Lung (tissue), 12 donors: Measurements from ENCODE around the gene SLC6A18. TPM values are rescaled to one million over a fixed set of nuclear protein-coding genes. Genes with fewer than 3 reads are reported as not detected.

Experiments used
- ATAC-seq: fragments of 200-7000 bp; cut with Tn5 transposase; one replicate; pipeline ENCODE4 v1.9.1; 2020; ENCODE audit warnings: moderate number of reproducible peaks; ENCODE audit not compliant: insufficient read depth, low FRiP score
- DNase-seq, 3 donors: peaks; one replicate each; pipeline ENCODE4 v3.0.0-alpha.2; 2013 to 2017
- H3K27ac ChIP-seq, 2 donors: one replicate each; pipeline ENCODE4 v1.5.1; 2013; ENCODE audit warnings: mild to moderate bottlenecking in 2 of 2, moderate library complexity in 2 of 2, control low read depth in 1 of 2, inconsistent platforms in 1 of 2, low read depth in 1 of 2, low read length in 1 of 2
- H3K27me3 ChIP-seq, 3 donors: one replicate each; pipeline ENCODE4 v1.5.1; 2013; ENCODE audit warnings: low read length in 2 of 3; ENCODE audit not compliant: control insufficient read depth in 3 of 3, insufficient read depth in 3 of 3
- H3K36me3 ChIP-seq, 4 donors: one replicate each; pipeline ENCODE4 v1.5.1; 2013; ENCODE audit warnings: low read length in 4 of 4, mild to moderate bottlenecking in 1 of 4, moderate library complexity in 1 of 4; ENCODE audit not compliant: control insufficient read depth in 4 of 4, insufficient read depth in 4 of 4
- H3K4me1 ChIP-seq, 5 donors: one replicate each; pipeline ENCODE4 v1.5.1; 2013; ENCODE audit warnings: low read length in 5 of 5, mild to moderate bottlenecking in 2 of 5, moderate library complexity in 1 of 5; ENCODE audit not compliant: control insufficient read depth in 5 of 5, insufficient read depth in 5 of 5
- H3K4me3 ChIP-seq: one replicate; pipeline ENCODE4 v1.5.1; 2013; ENCODE audit warnings: mild to moderate bottlenecking, control low read depth, moderate library complexity
- H3K9ac ChIP-seq, 2 donors: one replicate each; pipeline ENCODE4 v1.5.1; 2013; ENCODE audit warnings: low read length in 2 of 2, control low read depth in 1 of 2; ENCODE audit not compliant: insufficient read depth in 1 of 2
- H3K9me3 ChIP-seq, 4 donors: one replicate each; pipeline ENCODE4 v1.5.1; 2013; ENCODE audit warnings: low read length in 3 of 4, mild to moderate bottlenecking in 1 of 4, moderate library complexity in 1 of 4; ENCODE audit not compliant: control insufficient read depth in 4 of 4, insufficient read depth in 3 of 4
- WGBS, 2 donors: extraction: QIAGEN DNeasy Blood & Tissue Kit; methylation state at CpG; one replicate each; pipeline ENCODE4 v1.1.7; 2013; 5-methylcytosine and 5-hydroxymethylcytosine counted together
- polyA plus RNA-seq, 2 donors: library from polyadenylated mRNA; stranded (reverse); fragments of 200-250 nt; gene quantifications; one replicate each; pipeline ENCODE4 v1.2.1, GENCODE V29; 2013
- total RNA-seq, 2 donors: library from RNA; depleted of rRNA in 1 of 2; stranded (reverse); fragments of >200 nt in 1 of 2; gene quantifications; one replicate each; pipeline ENCODE4 v1.2.1, GENCODE V29; 2014 to 2021
- TF ChIP-seq, protein P1 (sequence below): IDR thresholded peaks from 2 replicates; pipeline ENCODE4 v1.5.1; 2012; ENCODE audit warnings: mild to moderate bottlenecking; ENCODE audit errors: control extremely low read depth, extremely low read depth
- donor health status: control.
- donor health status: control.
- donor health status: Bipolar disorder and iron deficiency.
- donor health status: healthy.
- donor health status: DM: yes; HTN: yes; CAD: no.

The SLC6A18 gene
- total and polyA plus RNA-seq, 4 donors = not detected

DNA sequence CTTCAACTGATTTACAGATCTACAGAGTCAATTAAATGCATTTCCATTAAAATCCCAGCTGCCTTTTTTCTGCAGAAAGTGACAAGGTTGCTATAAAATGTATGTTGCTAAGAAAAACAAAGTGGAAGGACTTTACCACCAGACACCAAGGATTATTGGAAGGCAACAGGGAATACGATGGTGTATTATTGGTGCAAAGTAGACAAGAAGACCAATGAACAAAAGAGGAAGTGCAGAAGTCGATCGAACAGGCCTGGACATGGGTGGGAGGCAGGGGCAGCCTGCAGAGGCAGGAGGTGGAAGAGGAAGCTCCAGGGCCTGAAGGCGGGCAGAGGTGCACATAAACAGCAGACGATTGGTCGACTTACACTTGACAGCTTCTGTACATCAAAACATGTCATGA lies 34.3 kb upstream of the SLC6A18 start:
- no peaks in the 10 kb centered on the region for H3K36me3 ChIP-seq
- no peak overlapping the region for H3K4me3 ChIP-seq
- H3K27ac ChIP-seq = no peak overlapping the region
- ATAC-seq = no peak
- no peak for DNase-seq
- TF ChIP-seq, protein P1, sequence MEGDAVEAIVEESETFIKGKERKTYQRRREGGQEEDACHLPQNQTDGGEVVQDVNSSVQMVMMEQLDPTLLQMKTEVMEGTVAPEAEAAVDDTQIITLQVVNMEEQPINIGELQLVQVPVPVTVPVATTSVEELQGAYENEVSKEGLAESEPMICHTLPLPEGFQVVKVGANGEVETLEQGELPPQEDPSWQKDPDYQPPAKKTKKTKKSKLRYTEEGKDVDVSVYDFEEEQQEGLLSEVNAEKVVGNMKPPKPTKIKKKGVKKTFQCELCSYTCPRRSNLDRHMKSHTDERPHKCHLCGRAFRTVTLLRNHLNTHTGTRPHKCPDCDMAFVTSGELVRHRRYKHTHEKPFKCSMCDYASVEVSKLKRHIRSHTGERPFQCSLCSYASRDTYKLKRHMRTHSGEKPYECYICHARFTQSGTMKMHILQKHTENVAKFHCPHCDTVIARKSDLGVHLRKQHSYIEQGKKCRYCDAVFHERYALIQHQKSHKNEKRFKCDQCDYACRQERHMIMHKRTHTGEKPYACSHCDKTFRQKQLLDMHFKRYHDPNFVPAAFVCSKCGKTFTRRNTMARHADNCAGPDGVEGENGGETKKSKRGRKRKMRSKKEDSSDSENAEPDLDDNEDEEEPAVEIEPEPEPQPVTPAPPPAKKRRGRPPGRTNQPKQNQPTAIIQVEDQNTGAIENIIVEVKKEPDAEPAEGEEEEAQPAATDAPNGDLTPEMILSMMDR = no peak
- H3K9me3 ChIP-seq = peaks cover 0 to 4% (median 0%) of the 10 kb centered on the region in 4 donors
- H3K27me3 ChIP-seq = peaks cover 0 to 10% (median 7%) of the 10 kb centered on the region in 3 donors
- 16 to 25% methylated on average over 6 of the region's 6 CpGs for WGBS, 2 donors
- H3K9ac ChIP-seq = no peak overlapping the region
- H3K4me1 ChIP-seq = peaks cover 0 to 5% (median 1%) of the 10 kb centered on the region in 5 donors

DNA sequence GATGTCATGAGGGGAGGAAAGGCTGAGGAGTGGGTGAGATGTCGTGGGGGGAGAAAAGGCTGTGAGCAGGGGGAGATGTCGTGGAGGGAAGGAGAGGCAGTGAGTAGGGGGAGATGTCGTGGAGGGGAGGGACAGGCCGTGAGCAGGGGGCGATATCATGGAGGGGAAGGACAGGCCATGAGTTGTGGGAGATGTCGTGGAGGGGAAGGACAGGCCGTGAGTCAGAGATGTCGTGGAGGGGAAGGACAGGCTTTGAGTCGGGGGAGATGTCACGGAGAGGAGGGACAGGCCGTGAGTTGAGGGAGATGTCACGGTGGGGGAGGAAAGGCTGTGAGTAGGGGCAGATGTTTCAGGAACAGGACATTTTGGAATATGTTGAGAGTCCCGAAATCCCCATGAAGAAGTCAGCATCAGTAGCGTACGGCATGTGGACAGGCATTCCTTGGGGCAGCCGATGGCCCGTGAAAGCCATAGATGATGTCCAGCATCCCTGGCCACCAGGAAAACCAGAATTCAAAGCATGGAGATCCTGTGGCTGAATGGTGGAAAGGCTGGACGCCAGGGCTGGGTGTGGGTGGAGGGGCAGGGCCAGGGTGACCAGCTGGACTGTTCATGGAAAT lies 32.1 kb upstream of the SLC6A18 start:
- WGBS, 2 donors = 68 to 75% methylated on average over 18 of the region's 18 CpGs
- Histone ChIP-seq H3K9ac (no peak overlapping the region), H3K9me3 (peaks cover 0 to 3% (median 0%) of the 10 kb centered on the region in 4 donors), H3K36me3 (no peaks in the 10 kb centered on the region), H3K4me3 (no peak overlapping the region), H3K27me3 (peaks cover 0 to 10% (median 9%) of the 10 kb centered on the region in 3 donors), H3K27ac (no peak overlapping the region), H3K4me1 (no peaks in the 10 kb centered on the region)
- DNase-seq = no peak
- ATAC-seq = no peak
- TF ChIP-seq, protein P1 = no peak

DNA sequence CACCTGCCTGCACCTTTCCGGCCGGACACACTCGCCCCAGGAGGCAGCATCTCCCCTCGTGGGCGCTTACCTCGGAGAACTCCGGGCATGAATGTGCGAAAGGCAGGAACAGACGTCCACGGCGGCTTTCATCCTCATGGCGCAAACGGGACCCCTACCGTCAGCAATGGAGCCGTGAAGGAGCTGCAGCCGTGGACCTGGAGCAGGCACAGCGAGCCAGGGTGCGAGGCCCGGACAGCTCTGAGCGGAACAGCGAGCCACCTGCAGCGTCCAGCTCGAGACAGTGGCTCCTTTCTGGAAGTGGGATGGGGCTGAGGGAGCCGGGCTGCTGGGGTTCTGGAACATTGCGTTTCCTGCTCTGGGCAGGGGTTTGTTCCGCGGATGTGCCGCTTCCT lies 31.6 kb upstream of the SLC6A18 start:
- Histone ChIP-seq H3K9me3 (peaks cover 0 to 3% (median 0%) of the 10 kb centered on the region in 4 donors), H3K4me1 (no peaks in the 10 kb centered on the region), H3K9ac (no peak overlapping the region), H3K27ac (no peak overlapping the region), H3K4me3 (no peak overlapping the region), H3K36me3 (no peaks in the 10 kb centered on the region), H3K27me3 (peaks cover 0 to 14% (median 11%) of the 10 kb centered on the region in 3 donors)
- no peak for ATAC-seq
- no peak for DNase-seq
- WGBS, 2 donors = 82 to 84% methylated on average over 28 of the region's 28 CpGs
- TF ChIP-seq, protein P1 = no peak

DNA sequence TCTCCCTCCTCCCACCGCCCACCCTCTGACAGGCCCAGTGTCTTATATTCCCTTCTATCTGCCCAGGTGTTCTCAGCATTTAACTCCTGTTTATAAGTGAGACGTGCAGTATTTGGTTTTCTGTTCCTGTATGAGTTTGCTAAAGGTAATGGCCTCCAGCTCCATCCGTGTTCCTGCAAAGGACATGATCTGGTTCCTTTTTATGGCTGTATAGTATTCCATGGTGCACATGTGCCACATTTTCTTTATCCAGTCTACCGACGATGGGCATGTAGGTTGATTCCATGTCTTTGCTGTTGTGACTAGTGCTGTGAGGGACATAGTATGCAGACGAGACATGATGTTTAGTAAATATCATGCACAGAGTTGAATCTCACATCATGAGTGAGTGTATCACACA lies 30.8 kb upstream of the SLC6A18 start:
- H3K27me3 ChIP-seq = peaks cover 0 to 20% (median 19%) of the 10 kb centered on the region in 3 donors
- 85 to 95% methylated on average over 6 of the region's 6 CpGs for WGBS, 2 donors
- TF ChIP-seq, protein P1 = no peak

More for the DNA sequence above, 30.8 kb upstream of the SLC6A18 start:
- Histone ChIP-seq H3K4me3 (no peak overlapping the region), H3K4me1 (no peaks in the 10 kb centered on the region), H3K9ac (no peak overlapping the region), H3K27ac (no peak overlapping the region), H3K36me3 (no peaks in the 10 kb centered on the region), H3K9me3 (peaks cover 0 to 3% (median 0%) of the 10 kb centered on the region in 4 donors)
- DNase-seq (no peak), ATAC-seq (no peak)
